Activated CD8-positive, alpha-beta memory T cell treated with anti-CD3 and anti-CD28 coated beads, Interleukin-2, amount 10 ng/mL, durations not matched to agents 7 days and 5 days (primary cell): ENCODE data around the gene KDM4C. TPM values are rescaled to one million over a fixed set of nuclear protein-coding genes. Genes with fewer than 3 reads are reported as not detected.
"Not testable (repeated sequence)": the region's sequence is repeated elsewhere in the genome, so short reads cannot be mapped to it uniquely, and the experiment has no call there.

Experiments used
- ATAC-seq: fragments of 150-1000 bp; cut with Tn5 transposase; one replicate; pipeline ENCODE4 v1.10.0; 2021; ENCODE audit warnings: moderate library complexity
- CTCF ChIA-PET: fragments of 350-600 bp; sonication (Branson Sonifier 250); formaldehyde crosslinking; loops from one replicate; lab custom pipeline; 2021; ENCODE audit warnings: antibody characterized with exemption; lab: Charles Lee
- DNase-seq: peaks from one replicate; pipeline ENCODE4 v3.0.0-alpha.2; 2020
- H3K27ac Mint-ChIP-seq: one replicate; pipeline ENCODE4 v1.8.0; 2021; ENCODE audit warnings: mild to moderate bottlenecking, mixed read lengths
- H3K27me3 Mint-ChIP-seq: one replicate; pipeline ENCODE4 v1.8.0; 2021; ENCODE audit warnings: mixed read lengths
- H3K36me3 Mint-ChIP-seq: one replicate; pipeline ENCODE4 v1.8.0; 2021; ENCODE audit warnings: mild to moderate bottlenecking, mixed read lengths
- H3K4me1 Mint-ChIP-seq: one replicate; pipeline ENCODE4 v1.8.0; 2021; ENCODE audit warnings: mixed read lengths
- H3K4me3 Mint-ChIP-seq: one replicate; pipeline ENCODE4 v1.8.0; 2021; ENCODE audit warnings: mild to moderate bottlenecking, moderate library complexity, mixed read lengths
- H3K9me3 Mint-ChIP-seq: one replicate; pipeline ENCODE4 v1.8.0; 2022; ENCODE audit warnings: low read depth, mixed read lengths
- total RNA-seq, 2 experiments: library from RNA; stranded (reverse); gene quantifications; one replicate each; pipeline ENCODE4 v1.2.3, GENCODE V29; 2021

The KDM4C gene
- total RNA-seq = 10 to 100 TPM; 31.5 to 57.8 TPM

DNA sequence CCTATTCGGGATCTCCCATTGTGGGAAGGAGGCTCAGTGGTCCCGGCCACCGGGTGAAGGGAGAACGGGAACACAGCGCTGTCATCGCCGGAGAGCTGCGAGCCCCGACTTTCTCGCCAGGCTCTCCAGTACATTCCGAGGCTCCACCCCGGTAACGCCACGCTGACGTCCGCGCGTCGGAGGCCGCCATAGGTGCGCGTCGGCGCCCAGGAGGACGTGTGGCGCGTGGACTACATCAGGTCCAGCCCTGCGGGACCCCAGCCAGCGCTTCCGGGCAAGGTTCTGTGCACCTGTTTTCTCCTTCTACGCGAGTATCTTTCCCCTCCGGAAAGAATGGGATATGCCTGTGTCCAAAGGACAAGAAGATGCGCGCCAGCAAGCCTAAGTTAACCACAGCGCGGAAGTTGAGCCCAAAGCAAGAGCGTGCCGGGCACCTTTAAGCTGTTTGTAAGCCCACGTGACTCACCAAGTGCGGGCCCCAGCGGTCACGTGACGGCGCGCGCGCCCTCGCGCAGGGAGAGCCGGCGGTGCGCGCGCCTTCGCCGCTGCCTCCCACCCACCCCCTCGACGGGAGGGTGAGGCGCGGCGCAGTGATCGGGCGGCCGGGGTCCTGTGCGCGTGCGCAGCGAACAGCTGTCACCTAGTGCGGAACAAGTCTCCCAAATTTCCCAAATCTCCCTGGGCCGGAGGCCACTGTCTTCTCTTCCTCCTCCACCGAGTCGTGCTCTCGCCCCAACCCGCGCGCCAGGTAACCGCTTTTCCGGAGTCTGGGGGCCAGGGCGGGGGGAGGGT is at the start of gene KDM4C:
Gene KDM4C, plus strand, starts transcription at position 518 of the 792 bp plus-strand sequence. CDS start 35,016 bp downstream, outside the sequence.
- ATAC-seq = peak; percentile 89
- Mint-ChIP-seq H3K4me3 (peak within 1 kb of the TSS; percentile 85), H3K36me3 (peaks cover 7% of the 10 kb centered on the region), H3K4me1 (peaks cover 17% of the 10 kb centered on the region), H3K9me3 (no peaks in the 10 kb centered on the region), H3K27me3 (no peaks in the 10 kb centered on the region), H3K27ac (peak within 1 kb of the TSS; percentile 99)
- peak; percentile 95 for DNase-seq
- CTCF ChIA-PET = interaction anchor here (1.4 to 2.4 kb wide), 2 partner anchors 42 to 76 kb away, joined by 6 to 9 read pairs; no protein-coding TSS in a partner anchor

DNA sequence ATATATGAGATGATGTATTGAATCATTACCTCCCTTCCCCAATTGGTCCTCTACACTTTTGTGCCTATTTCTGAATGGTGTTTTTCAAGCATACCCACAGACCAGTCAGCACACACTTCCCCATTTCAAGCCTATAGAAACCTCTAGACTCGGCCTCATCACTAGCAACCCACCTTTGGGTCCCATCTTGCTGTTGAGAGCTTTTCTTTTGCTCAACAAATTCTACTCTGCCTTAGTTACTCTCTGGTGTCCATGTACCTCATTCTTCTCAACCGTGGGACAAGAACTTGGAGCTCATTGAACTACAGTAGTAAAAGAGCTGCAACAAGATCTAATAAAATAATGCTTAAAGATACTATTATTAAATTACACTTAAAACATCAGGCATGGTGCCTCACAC is 49.0 kb upstream of the KDM4C start:
- Mint-ChIP-seq H3K36me3 (peaks cover 3% of the 10 kb centered on the region), H3K27ac (no peak overlapping the region), H3K27me3 (peaks cover 2% of the 10 kb centered on the region), H3K4me3 (no peak overlapping the region), H3K4me1 (peaks cover 10% of the 10 kb centered on the region), H3K9me3 (peaks cover 6% of the 10 kb centered on the region)
- ATAC-seq = no peak
- no peak for DNase-seq
- CTCF ChIA-PET = no interaction called here

DNA sequence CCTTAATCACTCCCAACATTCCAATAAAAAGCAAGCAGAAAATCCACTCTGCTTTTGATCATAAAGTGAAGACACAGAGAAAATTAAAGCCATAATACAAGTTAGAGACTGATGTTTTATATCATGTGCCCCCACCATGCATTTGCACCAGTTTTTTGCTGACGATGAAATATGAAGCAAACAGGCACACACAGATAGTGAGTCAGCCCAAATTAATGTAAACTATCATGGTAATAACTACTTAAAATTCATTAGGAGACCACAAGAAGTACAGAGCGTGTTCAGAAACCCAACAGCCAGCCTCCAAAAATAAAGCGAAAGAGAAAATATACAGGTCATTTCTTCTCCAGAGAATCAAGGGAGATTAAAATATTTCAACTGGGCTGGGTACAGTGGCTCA is 46.4 kb upstream of the KDM4C start:
- CTCF ChIA-PET = no interaction called here
- peaks cover 2% of the 10 kb centered on the region for H3K27me3 Mint-ChIP-seq
- H3K9me3 Mint-ChIP-seq = peaks cover 6% of the 10 kb centered on the region

DNA sequence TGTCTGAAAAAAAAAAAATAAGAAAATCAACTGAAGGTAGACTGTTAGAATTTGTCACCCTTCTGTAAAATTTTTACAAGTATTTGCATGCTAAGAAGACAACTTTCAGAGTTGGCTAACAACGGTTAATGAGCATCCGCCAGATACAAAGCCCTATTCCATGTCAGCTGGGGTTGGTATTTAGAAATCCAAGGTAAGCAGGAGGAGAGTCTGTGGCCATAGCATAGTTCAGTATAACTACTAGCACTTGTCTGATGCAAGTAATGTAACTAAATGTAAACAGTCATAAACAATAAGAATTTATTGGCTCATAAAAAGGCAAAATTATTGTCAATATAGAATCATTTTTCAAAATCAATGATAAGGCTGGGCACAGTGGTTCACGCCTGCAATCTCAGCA is 45.7 kb upstream of the KDM4C start:
- H3K4me3 Mint-ChIP-seq = no peak overlapping the region
- no peak overlapping the region for H3K27ac Mint-ChIP-seq
- CTCF ChIA-PET = no interaction called here

More for the DNA sequence above, 46.4 kb upstream of the KDM4C start:
- Mint-ChIP-seq H3K36me3 (peaks cover 3% of the 10 kb centered on the region), H3K4me1 (peaks cover 5% of the 10 kb centered on the region), H3K4me3 (no peak overlapping the region), H3K27ac (no peak overlapping the region)
- no peak for DNase-seq
- ATAC-seq = no peak

DNA sequence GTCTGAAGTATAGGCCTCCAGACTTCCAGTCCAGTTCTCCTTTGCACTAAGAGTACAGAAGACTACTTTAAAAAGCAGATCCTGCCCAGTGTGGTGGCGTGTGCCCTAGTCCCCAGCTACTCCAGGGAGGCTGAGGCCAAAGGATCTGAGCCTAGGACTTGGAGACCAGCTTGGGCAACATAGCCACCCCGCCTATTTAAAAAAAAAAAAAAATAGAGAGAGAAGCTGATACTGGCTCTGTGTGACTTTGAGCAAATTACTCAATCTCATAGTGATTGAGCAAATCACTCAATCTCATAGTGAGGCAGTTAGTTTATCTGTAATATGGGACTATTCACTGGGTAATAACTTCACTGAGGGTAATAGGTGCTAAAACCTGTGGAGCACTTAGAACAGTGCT is 43.6 kb upstream of the KDM4C start:
- H3K27me3 Mint-ChIP-seq = peaks cover 2% of the 10 kb centered on the region
- DNase-seq (no peak), ATAC-seq (no peak)
- no peaks in the 10 kb centered on the region for H3K9me3 Mint-ChIP-seq
- CTCF ChIA-PET = no interaction called here
- no peak overlapping the region for H3K4me3 Mint-ChIP-seq
- H3K36me3 Mint-ChIP-seq = no peaks in the 10 kb centered on the region
- H3K27ac Mint-ChIP-seq = no peak overlapping the region
- peaks cover 9% of the 10 kb centered on the region for H3K4me1 Mint-ChIP-seq

More for the DNA sequence above, 45.7 kb upstream of the KDM4C start:
- peaks cover 3% of the 10 kb centered on the region for H3K36me3 Mint-ChIP-seq
- DNase-seq = no peak
- H3K4me1 Mint-ChIP-seq = peaks cover 9% of the 10 kb centered on the region
- peaks cover 2% of the 10 kb centered on the region for H3K27me3 Mint-ChIP-seq
- ATAC-seq = no peak
- H3K9me3 Mint-ChIP-seq = peaks cover 6% of the 10 kb centered on the region

DNA sequence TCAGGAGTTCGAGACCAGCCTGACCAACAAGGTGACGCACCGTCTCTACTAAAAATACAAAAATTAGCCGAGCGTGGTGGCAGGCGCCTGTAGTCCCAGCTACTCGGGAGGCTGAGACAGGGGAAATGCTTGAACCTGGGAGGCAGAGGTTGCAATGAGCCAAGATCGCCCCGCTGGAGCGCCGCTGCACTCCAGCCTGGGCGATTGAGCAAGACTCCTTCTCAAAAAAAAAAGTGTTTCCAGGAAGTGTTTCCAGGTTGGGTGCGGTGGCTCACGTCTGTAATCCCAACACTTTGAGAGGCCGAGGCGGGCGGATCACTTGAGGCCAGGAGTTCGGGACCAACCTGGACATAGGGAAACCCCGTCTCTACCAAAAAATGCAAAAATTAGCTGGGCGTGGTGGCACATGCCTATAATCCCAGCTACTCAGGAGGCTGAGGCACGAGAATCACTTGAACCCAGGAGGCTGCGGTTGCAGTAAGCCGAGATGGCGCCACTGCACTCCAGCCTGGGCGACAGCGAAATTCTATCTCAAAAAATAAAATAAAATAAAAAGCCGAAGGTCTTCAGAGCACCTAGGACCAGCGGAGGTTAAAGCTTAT is 42.5 kb upstream of the KDM4C start:
- peak overlapping the region; percentile 88 for H3K4me3 Mint-ChIP-seq
- CTCF ChIA-PET = interaction anchor here (0.6 to 1.5 kb wide), 6 partner anchors 9 to 93 kb away, joined by 3 to 9 read pairs (median 4); partner anchors contain the start of gene KDM4C
- not testable (repeated sequence) for DNase-seq, H3K4me1 Mint-ChIP-seq, H3K27me3 Mint-ChIP-seq, H3K9me3 Mint-ChIP-seq, H3K36me3 Mint-ChIP-seq, ATAC-seq
- peak overlapping the region; percentile 91 for H3K27ac Mint-ChIP-seq

DNA sequence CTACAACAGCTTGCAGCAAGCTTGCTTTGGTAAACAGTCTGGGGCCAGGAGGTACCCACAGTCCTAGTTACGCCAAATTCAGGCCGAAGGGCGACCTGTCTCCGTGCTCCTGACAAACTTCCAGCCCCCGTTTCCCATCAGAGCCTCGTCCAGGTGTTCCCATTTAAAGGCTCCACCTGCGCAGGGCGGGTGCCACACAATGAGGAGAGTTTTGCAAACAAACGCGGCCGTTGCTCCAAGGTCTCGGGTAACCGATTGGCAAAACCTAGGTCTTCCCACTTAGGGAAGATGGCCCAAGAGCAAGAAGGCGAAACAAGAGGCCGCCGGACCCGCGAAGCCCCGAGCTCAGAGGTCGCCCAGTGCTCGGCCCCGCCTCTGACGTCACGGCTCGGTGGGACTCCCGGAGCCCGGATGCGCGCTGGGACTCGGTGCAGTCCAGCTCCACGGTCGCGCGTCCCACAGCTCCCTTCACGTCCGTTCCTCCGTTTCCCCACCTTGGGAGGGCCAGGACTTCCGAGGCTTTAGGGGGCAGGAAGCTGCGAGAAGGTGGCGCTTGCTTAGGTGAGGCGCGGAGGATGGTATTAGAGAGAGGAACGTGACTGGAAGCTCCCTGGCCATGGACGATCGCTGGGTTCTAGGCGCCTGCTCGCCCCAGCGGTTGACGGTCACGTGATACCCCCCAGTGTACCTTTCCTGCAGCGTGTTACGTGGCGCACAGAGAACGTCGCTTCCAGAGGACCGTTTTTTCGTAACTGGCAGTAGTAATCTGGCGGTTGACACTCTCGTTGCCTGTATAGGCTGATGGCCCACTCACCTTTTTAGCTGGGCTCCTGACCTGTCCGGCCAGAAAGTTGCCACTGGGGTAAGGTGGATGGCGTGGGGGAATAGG is 41.8 kb upstream of the KDM4C start:
- Mint-ChIP-seq H3K9me3 (no peaks in the 10 kb centered on the region), H3K27me3 (peaks cover 2% of the 10 kb centered on the region), H3K4me3 (peak overlapping the region; percentile 88), H3K4me1 (peaks cover 9% of the 10 kb centered on the region), H3K36me3 (no peaks in the 10 kb centered on the region), H3K27ac (peak overlapping the region; percentile 91)
- peak; percentile 89 for DNase-seq
- peak; percentile 94 for ATAC-seq
- CTCF ChIA-PET = interaction anchor here (0.6 to 1.5 kb wide), 6 partner anchors 10 to 93 kb away, joined by 3 to 9 read pairs (median 4); partner anchors contain the start of gene KDM4C

DNA sequence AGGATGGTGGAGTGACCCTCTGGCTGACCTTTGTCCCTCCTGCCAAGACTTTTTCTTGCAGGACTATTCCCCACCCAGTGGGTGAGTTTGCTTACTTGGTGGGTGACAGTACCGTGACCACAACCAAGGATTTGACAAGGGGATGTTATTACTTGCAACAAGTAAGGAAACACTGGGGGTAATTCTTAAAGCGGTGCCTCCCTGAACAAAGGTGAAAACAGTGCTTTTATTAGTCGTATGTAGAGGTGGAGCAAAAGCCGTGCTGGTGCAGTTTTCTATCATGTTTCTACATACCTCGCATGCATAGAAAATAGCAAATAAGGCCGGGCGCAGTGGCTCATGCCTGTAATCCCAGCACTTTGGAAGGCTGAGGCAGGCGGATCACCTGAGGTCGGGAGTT is 41.0 kb upstream of the KDM4C start:
- H3K27ac Mint-ChIP-seq = peak overlapping the region; percentile 91
- CTCF ChIA-PET = no interaction called here
- no peak for ATAC-seq
- peaks cover 7% of the 10 kb centered on the region for H3K4me1 Mint-ChIP-seq
- no peaks in the 10 kb centered on the region for H3K27me3 Mint-ChIP-seq
- no peaks in the 10 kb centered on the region for H3K36me3 Mint-ChIP-seq
- H3K4me3 Mint-ChIP-seq = peak overlapping the region; percentile 88
- H3K9me3 Mint-ChIP-seq = no peaks in the 10 kb centered on the region
- DNase-seq = no peak

DNA sequence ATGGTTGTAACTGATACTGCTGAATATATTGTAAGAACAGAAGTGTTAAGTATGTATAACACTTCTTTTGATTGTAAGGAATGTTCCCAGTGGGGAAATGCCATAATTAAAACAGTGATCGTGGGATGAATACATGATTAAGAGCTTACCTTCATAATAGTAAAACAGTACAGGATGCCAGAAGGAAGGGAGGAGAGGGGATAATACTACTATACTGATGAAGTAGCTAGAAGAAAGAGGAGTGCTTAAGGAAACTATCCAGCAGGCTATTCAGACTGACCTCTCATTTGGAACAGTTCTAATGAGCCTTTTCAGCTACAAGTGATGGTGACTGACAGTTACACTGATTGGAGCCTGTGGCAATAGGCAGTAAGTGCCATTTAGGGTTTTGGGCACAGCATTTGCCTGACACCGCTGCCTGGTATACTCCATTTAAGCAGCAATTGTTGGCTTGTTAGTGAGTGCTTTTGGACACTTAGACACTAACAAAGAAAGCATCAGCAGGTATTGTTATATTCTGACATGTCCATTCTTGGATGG is 33.8 kb upstream of the KDM4C start:
- Mint-ChIP-seq H3K27ac (no peak overlapping the region), H3K27me3 (peaks cover 4% of the 10 kb centered on the region), H3K36me3 (peaks cover 5% of the 10 kb centered on the region), H3K9me3 (no peaks in the 10 kb centered on the region), H3K4me1 (no peaks in the 10 kb centered on the region), H3K4me3 (no peak overlapping the region)
- no peak for ATAC-seq
- no peak for DNase-seq
- CTCF ChIA-PET = no interaction called here

DNA sequence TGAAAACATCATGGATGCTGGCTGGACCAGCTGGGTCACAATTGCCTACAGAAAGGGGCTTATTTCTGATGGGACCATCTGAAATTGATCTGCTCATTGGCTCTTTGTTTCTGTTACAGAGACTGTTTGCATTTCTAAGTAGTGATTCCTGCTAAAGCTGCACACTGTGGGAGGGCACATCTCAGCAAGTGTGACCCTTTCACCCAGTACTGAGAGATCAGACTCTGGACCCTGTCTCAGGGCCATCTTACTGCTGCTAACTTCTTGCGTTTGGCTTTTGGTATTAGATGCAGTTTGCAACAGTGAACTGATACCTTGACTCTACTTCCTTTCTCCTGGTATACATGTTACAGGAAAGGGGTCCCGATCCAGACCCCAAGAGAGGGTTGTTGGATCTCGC is 24.5 kb upstream of the KDM4C start:
- H3K4me3 Mint-ChIP-seq = no peak overlapping the region
- no peaks in the 10 kb centered on the region for H3K27me3 Mint-ChIP-seq
- CTCF ChIA-PET = no interaction called here
- DNase-seq (no peak), ATAC-seq (no peak)
- peaks cover 3% of the 10 kb centered on the region for H3K9me3 Mint-ChIP-seq
- H3K4me1 Mint-ChIP-seq = no peaks in the 10 kb centered on the region
- H3K36me3 Mint-ChIP-seq = no peaks in the 10 kb centered on the region
- H3K27ac Mint-ChIP-seq = no peak overlapping the region

DNA sequence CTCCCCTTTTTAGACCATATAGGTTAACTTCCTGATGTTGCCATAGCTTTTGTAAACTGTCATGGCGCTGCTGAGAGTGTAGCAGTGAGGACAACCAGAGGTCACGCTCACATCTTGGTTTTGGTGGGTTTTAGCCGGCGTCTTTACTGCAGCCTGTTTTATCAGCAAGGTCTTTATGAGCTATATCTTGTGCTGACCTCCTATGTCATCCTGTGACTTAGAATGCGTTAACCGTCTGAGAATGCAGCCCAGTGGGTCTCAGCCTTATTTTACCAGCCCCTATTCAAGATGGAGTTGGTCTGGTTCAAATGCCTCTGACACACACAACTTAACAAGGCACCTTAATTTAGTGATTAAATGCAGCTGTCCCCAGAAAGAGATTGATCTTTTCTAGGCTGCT is 23.9 kb upstream of the KDM4C start:
- ATAC-seq (no peak), DNase-seq (no peak)
- Mint-ChIP-seq H3K27me3 (no peaks in the 10 kb centered on the region), H3K27ac (no peak overlapping the region), H3K9me3 (peaks cover 3% of the 10 kb centered on the region), H3K36me3 (no peaks in the 10 kb centered on the region), H3K4me1 (no peaks in the 10 kb centered on the region), H3K4me3 (no peak overlapping the region)
- CTCF ChIA-PET = no interaction called here

DNA sequence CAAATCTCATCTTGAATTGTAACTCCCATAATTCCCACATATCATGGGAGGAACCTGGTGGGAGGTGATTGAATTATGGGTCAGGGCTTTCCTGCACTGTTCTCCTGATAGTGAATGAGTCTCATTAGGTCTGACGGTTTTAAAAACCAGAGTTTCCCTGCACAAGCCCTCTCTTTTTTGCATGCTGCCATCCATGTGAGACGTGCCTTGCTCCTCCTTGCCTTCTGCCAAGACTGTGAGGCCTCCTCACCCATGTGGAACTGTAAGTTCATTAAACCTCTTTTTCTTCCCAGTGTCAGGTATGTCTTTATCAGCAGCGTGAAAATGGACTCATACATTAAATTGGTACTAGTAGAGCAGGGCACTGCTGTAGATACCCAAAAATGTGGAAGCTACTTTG is 22.4 kb upstream of the KDM4C start:
- H3K4me3 Mint-ChIP-seq = no peak overlapping the region
- CTCF ChIA-PET = no interaction called here
- no peak for ATAC-seq
- no peaks in the 10 kb centered on the region for H3K4me1 Mint-ChIP-seq
- no peak overlapping the region for H3K27ac Mint-ChIP-seq
- no peaks in the 10 kb centered on the region for H3K36me3 Mint-ChIP-seq
- H3K9me3 Mint-ChIP-seq = peaks cover 3% of the 10 kb centered on the region
- H3K27me3 Mint-ChIP-seq = no peaks in the 10 kb centered on the region
- no peak for DNase-seq

DNA sequence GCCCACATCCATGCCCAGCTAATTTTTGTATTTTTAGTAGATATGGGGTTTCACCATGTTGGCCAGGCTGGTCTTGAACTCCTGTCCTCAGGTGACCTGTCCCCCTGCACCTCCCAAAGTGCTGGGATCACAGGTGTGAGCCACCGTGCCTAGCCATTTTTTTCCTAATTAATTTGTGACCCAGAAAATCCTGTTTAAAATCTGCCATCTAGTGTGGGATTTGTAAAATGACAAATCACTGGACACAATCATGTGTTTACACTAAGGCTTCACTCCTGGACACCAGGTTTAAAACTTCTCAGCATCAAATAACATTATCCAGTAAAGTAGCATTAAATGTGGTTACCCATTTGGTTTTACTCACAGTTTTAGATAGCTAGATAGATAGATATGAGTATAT is 18.6 kb upstream of the KDM4C start:
- H3K9me3 Mint-ChIP-seq = peaks cover 3% of the 10 kb centered on the region
- CTCF ChIA-PET = interaction anchor here (1.4 to 1.7 kb wide), 4 partner anchors 11 to 155 kb away, joined by 3 to 10 read pairs (median 6); no protein-coding TSS in a partner anchor
- H3K27ac Mint-ChIP-seq = no peak overlapping the region
- DNase-seq = no peak
- H3K27me3 Mint-ChIP-seq = no peaks in the 10 kb centered on the region
- ATAC-seq = no peak
- H3K4me3 Mint-ChIP-seq = no peak overlapping the region
- no peaks in the 10 kb centered on the region for H3K4me1 Mint-ChIP-seq
- H3K36me3 Mint-ChIP-seq = no peaks in the 10 kb centered on the region
